Suppressor macrophage treated with lipopolysaccharide for 1 hour (primary cell): ENCODE results near the gene METAP1D.
A peak's percentile ranks its signal among the peaks of the same experiment; 100 is the strongest.

Source experiments
- DNase-seq, 3 donors: peaks; one replicate each; pipeline ENCODE4 v3.0.0-alpha.2; 2020 to 2022

METAP1D gene

DNA sequence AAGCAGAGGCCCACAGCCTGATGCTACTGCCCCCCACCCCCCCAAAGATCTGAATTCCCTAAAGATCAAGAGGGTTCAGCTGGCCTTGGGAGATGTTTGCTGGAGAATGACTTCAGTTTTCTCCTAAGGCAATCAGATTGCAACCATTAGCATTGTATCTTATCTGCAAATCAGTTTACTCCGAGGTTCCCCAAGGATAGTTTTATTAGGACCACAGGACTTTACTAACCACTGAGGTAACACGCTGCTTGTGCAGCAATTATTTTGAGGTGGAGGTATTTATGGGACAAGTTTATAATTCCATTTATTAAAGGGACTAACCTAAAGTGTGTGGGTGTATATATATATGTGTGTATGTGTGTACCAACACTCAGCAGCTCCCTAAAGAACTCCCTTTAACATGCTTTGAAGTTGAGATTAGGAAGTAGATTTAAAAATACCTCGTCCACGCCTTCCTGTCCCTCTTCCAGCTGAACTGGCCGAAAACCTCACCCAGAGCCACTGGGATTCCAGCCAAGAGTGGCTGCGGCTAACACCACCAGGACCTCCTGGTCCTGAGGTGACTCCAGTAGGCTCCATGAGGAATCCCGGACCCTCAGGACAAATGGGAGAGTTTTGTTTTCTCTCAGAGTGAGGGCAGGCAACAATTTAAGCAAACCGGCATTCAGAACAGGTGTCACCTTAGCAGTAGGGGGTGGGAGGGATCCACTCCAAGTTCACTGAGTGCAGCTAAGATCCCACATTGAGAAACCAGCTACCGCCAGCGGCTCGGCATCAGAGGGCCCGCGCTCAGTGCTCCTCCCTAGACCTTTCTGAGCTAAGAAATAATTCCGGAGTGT, 82.6 kb downstream of the METAP1D start:
- peak in 2 of 3 donors; percentile 31 to 33 for DNase-seq

DNA sequence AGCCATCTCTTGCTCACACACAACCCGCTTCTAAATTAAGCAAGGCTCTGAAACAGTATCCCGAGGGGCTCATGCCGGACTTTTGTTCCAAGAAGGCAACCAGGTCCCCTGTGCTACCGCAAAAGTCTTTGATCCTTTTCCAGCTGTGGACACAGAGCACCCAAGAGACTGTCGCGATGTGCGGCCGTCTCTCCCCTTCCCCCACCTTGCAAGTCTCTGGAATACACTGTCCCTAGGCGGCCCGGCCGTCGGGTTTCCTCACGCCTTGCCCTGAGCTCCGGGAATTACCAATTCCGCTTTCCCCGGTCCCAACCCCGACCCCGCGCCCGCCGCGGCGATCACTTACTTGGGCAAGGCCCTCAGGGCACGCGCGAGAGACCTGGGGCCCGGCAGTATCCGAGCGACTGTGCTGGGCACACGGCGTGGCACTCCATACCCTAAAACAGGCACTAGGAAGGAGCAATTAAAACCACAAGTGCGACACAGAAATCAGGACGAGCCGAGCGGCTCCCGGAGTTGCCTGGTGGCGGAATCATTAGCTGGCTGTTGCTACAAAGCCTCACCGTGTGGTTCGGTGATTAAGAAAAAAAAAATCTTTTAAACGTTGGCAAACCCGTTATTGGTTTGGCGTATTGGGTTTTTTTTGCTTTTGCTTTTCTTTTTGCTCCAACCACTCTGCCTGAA, 83.3 kb downstream of the METAP1D start:
- DNase-seq: peak in 2 of 3 donors; percentile 42 to 63

DNA sequence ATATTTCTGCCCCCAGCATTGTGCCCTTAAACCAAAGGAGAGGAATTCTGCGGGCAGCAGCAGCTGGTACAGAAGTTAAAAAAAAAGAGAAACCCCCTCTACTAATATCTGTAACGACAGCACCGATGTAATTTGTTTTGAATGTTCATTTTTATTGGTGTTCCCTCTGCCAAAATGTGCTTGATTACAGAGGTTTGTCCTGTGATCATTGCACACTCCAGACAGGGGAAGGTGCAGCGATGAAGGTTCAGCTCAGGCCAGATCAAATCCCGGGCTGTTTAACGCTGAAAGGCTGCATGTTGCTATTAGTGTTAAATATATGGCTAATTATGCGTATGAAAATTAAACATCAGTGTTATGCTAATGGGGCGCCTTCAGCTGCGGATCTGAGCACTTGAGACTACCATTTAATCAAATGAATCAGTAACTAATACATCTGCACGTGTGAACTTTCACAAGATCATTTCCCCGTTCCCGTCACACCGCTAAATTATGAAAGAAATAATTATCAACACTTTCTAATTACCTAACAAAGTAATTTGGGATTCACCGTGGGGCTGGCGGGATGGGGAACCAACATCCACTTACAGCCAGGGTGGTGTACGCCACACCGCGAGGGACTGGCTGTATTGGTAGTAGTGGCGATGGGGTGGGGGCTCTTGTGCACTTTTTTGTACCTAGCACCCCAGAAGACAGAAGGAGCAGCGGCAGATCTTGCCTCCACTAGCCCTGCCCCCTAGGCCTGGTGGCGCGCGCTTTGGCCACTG, 84.1 kb downstream of the METAP1D start:
- peak in 1 of 3 donors; percentile 10 for DNase-seq

DNA sequence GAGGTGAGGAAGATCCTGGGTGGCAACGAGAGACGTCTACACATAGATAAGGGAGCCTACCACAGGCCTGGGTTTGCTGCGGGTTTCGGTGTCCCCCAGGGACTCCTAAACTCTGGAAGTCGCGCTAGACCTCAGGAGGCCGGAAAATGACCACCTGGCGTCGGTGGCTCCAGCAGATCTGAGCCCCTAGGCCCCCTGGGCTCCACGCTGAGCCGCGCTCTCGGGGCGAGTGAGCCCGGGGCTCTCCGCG, 84.6 kb downstream of the METAP1D start:
- DNase-seq: peak in 1 of 3 donors; percentile 22

DNA sequence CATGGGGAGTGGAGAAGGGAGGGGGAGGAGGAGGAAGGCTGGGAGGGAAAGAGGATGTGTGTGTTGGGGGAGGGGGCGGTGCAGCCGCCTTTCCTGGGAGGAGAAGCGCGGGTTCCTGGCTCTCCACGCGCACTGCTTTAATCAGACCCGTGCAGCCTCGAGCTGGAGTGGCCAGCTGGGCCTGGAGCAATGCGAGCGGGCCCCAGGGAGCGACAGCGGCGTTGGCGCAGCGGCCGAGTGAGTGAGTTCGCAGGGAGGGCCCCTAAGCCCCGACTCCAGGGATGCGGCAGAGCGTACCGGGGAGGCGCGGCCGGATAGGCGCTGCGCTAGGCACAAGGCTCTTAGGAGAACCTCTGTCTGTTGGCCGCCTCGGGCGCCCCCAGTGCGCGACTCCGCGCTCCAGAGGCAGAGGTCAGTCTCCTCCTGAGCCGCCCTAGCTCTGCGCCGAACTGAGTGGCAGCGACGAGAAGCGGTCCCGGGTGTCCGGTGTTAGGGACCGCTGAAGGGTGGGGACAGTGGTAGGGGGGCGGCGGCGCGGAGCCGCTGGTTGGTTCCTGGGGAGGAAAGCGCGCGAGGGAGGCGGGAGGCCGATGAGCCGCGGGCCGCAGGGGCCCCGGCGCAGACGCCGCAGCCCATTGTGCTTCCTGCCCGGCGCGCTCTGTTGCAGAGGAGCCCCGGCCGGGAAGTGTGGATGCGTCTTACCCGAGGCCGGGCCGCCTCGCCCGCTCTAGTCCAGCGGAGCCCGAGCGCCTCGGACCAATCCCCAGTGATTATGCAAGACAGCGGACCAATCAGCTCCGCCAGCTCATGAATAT, 85.1 kb downstream of the METAP1D start:
- DNase-seq: peak; percentile 95

DNA sequence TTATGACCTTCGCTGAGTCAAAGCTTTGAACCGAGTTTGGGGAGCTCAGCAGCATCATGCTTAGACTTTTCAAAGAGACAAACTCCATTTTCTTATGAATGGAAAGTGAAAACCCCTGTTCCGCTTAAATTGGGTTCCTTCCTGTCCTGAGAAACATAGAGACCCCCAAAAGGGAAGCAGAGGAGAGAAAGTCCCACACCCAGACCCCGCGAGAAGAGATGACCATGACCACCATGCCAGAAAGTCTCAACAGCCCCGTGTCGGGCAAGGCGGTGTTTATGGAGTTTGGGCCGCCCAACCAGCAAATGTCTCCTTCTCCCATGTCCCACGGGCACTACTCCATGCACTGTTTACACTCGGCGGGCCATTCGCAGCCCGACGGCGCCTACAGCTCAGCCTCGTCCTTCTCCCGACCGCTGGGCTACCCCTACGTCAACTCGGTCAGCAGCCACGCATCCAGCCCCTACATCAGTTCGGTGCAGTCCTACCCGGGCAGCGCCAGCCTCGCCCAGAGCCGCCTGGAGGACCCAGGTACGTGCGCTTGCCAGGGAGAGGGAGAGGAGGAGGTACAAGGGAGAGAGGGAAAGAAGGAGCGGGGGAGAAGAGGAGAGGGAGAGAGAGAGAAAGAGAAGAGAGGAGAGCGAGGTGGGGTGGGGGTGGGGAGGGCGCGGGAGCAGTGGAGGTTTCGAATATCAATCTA, 85.9 kb downstream of the METAP1D start, which contains the start of gene DLX1:
Gene DLX1, plus strand, starts transcription at position 48 of the 700 bp plus-strand sequence. Its CDS starts 171 bp downstream, at position 219.
- no peak for DNase-seq

DNA sequence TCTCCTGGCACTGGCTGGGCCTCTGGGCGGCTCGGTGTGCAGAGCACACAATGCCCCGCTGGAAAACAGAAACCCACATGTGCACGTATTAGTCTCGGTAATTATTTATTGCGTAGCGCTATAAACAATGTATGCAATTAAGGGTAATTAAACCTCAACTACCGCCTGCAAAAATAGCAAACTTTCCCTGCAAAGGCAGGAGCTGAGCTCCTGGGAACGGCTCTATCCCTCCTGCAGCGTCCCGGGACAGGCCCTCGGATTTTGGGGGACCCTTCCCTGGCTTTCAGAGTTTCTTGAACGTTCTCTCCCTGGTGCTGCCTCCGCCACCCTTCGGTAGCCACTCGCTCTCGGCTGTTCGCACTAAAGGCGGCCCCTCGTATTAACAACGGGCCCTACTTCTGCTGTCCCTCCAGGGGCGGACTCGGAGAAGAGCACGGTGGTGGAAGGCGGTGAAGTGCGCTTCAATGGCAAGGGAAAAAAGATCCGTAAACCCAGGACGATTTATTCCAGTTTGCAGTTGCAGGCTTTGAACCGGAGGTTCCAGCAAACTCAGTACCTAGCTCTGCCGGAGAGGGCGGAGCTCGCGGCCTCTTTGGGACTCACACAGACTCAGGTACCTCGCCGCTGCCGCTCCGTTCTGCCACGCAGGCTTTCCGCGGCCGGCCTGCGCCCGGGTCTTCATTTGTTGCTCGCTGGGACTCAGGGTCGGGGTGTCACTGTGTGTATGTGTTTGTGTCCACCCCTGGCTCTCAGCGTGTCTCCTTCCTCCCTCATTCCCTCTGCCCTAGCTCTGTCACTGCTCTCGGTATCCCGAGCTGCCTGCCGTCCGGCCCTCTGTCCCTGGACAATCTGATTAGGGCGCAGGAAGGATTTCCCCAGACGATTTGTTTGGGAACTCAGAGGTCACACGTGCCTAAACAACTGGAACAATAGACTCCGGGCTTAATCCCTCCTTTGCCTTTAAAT, 86.8 kb downstream of the METAP1D start:
- DNase-seq: peak in 1 of 3 donors; percentile 37

DNA sequence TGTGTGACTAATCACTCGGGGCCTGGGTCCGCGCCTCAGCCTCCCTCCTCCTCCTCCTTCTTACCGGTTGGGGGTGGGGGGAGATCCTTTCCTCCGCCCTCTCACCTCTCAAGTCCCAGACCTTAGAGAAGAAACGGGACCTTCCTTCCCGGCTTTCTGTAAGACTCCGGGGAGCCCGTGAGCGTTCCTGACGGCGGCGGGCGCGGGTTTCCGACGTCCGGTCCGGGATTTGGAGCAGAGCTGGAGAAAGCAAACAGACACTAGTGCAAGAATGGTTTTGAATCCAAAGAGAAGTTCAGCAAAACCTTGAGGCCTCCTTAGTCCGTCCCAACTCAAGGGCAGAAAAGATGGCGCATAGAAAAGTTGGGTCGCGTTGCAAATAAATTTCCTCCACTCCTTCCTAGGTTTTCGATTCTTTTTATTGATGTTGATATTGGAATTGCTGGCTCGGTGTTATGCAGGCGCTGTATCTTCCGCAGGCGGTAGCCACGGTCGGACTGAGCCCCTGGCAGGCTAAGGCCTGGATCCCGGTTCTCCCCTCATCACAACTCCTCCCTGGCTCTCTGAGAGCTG, 87.5 kb downstream of the METAP1D start:
- DNase-seq: peak in 1 of 3 donors; percentile 13

DNA sequence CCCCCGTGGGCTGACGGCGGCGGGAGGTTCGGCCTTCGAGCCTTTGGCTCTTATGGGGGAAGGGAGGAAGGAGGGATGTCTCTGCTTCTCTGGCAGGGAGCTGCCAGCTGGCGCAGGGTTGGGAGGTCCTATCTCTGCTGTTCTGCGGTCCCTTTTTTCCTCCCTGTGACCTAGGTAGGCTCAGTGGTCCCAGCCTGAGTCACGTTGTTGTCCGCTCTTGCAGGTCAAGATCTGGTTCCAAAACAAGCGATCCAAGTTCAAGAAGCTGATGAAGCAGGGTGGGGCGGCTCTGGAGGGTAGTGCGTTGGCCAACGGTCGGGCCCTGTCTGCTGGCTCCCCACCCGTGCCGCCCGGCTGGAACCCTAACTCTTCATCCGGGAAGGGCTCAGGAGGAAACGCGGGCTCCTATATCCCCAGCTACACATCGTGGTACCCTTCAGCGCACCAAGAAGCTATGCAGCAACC, 88.1 kb downstream of the METAP1D start:
- peak in 1 of 3 donors; percentile 8 for DNase-seq

DNA sequence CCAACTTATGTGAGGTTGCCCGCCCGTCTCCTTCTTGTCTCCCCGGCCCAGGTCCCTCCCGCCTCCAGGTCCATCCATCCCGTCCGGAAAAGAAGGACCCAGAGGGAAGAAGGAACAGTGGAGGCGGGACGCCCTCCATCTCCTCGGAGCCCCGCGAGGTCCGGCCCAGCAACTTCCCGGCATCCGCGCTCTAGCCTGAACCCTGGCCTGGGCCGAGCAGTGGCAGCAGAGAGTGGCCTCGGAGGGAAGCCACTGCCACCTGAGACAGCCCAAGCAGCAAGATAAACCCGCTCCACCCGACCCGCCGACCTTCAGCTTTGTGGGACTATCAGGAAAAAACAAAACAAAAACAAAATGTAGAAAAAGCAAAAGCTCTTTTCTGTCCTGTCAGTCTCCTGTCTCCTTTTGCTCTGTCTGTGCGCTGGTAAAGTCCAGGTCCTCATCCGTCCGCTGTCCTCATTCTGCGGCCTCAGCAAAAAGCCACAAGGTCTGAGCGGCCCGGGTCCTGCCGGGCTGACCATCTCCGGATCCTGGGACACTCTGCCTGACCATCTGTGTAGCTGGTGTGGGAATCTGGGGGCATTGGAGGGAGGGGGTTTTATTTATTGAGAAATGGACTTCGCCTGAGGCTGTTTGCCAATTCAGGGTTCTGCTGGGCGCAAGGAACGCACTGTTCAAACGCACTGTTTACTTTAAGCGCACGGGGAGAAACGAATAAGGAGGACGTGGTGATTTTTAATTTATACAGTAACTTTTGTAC, 88.7 kb downstream of the METAP1D start:
- peak in 1 of 3 donors; percentile 11 for DNase-seq

DNA sequence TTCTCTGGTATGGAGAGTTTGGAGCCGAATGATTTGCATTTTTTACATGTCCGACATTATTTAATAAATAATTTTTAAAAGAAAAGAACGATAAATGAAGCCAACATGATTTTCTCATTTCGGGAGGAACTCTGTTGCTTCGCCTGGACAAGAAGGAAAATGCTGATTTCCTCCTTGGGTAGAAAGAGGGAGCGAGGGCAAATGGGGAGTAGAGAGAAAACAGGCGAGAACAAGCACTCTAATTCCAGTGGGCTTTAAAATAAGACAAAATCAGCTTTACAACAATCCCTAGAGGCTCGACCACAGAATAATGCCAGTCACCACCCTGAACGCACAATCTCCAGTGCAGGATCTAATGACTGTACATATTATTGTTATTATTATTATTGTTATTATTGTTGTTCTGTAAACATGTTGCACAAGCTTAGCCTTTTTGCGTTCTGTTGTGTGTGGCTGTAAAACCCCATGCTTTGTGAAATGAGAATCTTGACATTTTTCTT, 89.3 kb downstream of the METAP1D start:
- no peak for DNase-seq

DNA sequence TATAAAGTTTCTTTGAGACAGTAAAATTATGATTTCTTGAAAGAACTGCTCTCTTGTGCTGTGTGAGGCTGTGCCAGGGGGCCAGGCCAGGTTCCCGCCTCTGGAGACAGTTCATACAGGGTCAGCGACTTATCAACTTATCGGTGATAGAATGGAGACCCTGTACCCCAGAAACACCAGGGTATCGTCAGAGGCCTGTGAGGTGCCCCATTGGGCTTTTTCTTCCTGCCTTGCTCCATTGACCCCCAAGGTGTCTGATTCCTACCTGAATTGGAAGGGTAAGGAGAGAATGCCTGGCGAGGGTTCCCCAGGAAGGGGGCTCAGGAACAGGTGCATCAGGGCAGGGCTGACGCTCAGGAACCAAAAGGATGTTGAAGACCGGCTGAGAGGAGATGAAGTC, 89.9 kb downstream of the METAP1D start:
- peak in 1 of 3 donors; percentile 16 for DNase-seq

DNA sequence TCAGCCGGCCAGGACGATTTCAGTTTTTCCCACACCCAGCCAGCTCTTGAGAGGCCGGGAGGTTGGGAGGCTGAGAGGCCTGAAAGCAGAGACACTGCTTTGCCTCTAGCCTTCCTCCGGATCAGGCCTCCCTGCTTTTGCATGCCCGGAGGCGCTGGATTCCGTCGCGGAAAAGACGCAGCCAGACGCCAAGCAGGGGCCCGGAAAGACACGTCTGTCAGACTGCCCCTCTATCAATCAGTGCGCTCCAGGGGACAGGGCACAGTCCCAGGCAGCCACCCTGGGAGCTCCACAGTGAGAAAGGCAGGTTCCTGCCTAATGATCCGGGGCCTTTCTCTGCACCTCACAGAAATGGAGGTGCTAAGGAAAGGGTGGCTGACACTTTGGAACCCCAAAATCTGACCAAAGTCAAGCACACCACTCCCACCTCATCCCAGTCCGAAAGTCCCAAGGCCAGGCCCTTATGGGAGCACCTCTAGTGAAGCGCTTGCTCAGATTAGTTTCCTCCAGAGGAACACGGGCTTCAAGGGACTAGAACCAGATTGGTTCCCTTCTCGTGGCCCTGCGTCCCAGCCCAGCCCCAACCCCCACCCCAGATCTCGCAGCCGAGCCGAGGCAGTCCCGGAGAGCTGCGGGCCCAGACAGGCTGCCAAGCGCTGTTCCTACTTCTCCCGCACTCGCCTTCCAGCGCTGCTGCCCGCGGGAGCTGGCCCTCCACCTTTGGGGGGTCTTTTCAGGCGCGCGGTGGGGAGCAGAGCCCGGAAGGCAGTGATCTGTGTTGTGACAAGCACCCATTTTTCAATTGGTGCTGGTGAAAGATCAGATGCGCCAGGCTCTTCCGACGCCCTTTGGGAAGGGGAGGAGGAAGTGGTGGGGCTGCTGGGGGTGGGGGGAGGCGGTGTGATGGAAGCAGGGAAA, 90.5 kb downstream of the METAP1D start:
- DNase-seq: peak in 2 of 3 donors; percentile 13 to 31

DNA sequence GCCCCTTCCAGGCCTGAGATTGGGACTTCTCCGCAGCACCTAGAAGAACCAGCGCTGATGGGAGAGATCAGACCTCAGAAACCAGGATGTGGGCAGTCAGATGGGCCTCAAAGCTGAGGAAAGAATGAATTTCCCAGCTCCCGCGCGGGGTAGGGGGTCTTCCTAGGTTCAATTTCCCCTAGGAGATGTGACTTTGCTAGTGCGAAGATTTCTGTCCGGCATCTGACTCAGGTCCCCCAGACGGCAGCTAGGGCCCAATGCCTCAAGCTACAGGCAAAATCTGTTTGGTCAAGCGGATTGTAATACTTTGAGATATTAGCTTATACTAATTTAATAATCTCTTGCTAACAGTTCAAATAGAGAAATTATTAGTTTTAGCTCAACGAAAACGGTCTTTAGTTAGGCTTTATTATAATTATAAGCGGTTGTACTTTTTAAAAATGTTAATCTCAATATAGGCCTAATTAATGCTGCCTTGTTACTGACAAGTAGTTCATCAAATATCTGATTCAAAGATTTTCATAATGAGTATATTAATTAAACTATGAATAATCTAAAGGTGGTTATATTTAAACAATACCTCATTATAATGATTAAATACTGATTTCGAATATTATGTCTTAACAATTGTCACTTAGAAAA, 91.4 kb downstream of the METAP1D start:
- DNase-seq: peak in 1 of 3 donors; percentile 12

DNA sequence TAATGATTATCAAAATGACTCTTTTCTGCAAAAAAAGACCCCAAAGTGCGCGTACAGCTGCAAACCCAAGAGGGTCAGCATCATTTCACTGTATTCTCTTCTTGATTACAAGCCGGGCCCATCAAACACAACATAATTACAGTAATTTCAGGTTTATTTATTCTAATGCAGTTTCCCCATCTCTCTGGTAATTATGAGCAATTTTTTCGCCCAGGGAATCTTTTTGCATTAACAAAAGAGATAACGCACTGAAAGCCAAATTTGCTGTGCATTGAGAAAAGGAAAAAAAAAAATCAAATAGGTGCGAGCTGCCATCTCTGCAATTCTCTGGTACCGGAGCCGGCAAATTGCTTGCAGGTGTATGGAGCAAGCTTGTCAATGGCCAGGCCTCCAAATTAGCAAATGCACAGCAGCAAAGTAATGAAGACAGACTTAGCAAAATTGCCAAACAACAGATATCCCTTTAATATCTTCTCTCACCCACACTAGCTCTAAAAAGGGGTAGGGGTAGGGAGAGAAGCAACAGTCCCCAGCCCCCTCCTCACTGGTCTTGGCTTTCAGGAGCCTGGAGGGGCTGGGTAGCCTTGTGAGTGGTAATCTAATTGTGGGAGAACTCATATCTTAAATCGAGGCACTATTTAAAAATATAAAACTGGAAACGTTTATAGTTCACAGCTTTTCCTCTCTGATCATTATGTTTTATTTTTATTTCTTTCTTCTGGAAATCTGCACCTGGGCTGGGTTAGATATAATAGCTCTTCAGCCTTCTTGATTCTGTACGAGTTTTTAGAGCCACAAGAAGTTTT, 92.2 kb downstream of the METAP1D start:
- peak in 1 of 3 donors; percentile 17 for DNase-seq

DNA sequence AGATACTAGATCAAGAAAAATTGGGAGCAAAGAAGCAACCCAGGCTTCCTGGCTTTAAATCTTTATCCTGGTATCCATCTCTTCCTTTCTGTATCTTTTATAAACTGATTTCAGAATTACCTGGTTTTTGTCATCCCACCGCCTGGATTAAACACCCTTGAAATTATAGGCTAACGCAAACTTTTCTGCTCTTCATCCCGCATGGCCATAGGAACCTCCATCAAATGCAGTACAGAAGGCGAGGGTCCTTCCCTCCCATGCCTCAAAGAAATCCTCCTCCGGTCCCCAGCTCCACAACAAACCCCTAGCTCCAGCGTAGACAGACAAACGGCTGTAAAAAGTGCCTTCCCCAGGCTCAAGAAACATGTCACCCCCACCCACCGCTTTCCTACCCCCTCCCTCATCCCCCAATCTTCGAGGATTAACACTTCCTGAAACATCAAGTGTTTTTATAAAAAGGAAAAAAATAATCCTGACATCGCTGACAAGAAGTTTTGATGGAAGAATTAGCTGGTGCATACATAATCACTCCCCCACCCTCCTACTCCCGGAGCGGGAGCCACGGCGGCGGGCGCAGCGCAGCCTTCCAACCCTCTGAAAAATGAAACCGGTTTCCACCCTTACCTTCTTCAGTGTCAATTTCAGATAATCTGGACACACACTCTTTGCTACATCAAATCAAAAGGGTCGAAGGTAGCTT, 93.1 kb downstream of the METAP1D start:
- peak in 1 of 3 donors; percentile 24 for DNase-seq
